SJCRH30 (cell line): Measurements from ENCODE around the gene PHYHIPL. TPM values are rescaled to one million over a fixed set of nuclear protein-coding genes. Genes with fewer than 3 reads are reported as not detected.

Source experiments
- DNase-seq, 2 experiments: peaks; one replicate each; pipeline ENCODE4 v3.0.0-alpha.2; 2015 to 2020
- H3K27ac ChIP-seq: fragments of 250-450 bp; sonication (Bioruptor Pico); 2 replicates; pipeline ENCODE4 v1.5.1; 2020; ENCODE audit warnings: mild to moderate bottlenecking, moderate library complexity
- H3K27me3 ChIP-seq: fragments of 250-450 bp; sonication (Bioruptor Pico); 2 replicates; pipeline ENCODE4 v1.5.1; 2020; ENCODE audit warnings: mild to moderate bottlenecking, moderate library complexity
- H3K36me3 ChIP-seq: fragments of 250-450 bp; sonication (Bioruptor Pico); 2 replicates; pipeline ENCODE4 v1.5.1; 2020; ENCODE audit warnings: mild to moderate bottlenecking, moderate library complexity
- H3K4me1 ChIP-seq: fragments of 250-450 bp; sonication (Bioruptor Pico); 2 replicates; pipeline ENCODE4 v1.5.1; 2020; ENCODE audit warnings: mild to moderate bottlenecking, moderate library complexity
- H3K4me3 ChIP-seq: fragments of 250-450 bp; sonication (Bioruptor Pico); 2 replicates; pipeline ENCODE4 v1.5.1; 2020; ENCODE audit warnings: mild to moderate bottlenecking, moderate library complexity
- H3K9me3 ChIP-seq: fragments of 250-450 bp; sonication (Bioruptor Pico); replicated peaks from 2 replicates; pipeline ENCODE4 v1.5.1; 2020; ENCODE audit warnings: mild to moderate bottlenecking, moderate library complexity
- total RNA-seq: library from RNA; depleted of rRNA; stranded (reverse); fragments of >200 nt; shearing (Covaris generic); gene quantifications from 2 replicates; pipeline ENCODE4 v1.2.3, GENCODE V29; 2014

The PHYHIPL gene
- total RNA-seq, 1 experiment from 2014 or later, result 0.04 TPM

- Histone ChIP-seq H3K4me1 (no peaks in the 10 kb centered on the region), H3K27ac (no peak overlapping the region), H3K9me3 (no peaks in the 10 kb centered on the region), H3K4me3 (no peak overlapping the region), H3K36me3 (no peaks in the 10 kb centered on the region), H3K27me3 (no peaks in the 10 kb centered on the region)
- no peak for DNase-seq
Measured at GRCh38 chr10:59257224-59257623, 80.8 kb downstream of the PHYHIPL start.

DNA sequence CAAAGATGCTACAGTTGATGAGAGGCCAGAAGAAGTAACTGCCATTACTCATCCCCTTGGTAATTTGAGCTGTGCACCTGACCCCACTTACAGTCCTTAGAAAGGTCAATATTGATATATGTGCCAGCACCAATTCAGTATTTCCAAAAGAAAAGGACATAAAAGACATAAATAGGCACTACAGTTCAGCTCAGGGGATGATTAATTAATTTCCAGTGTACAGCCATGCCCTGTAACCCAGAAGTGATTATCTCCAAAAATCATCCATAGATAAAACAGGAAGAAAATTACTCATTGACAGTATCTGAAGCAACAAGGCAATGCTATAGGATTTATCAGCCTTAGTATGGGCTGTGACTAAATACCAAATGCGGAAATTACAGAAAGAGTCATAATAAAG lies 82.4 kb downstream of the PHYHIPL start:
- Histone ChIP-seq H3K27ac (no peak overlapping the region), H3K4me3 (no peak overlapping the region), H3K36me3 (no peaks in the 10 kb centered on the region), H3K27me3 (no peaks in the 10 kb centered on the region), H3K9me3 (no peaks in the 10 kb centered on the region), H3K4me1 (no peaks in the 10 kb centered on the region)
- no peak for DNase-seq

DNA sequence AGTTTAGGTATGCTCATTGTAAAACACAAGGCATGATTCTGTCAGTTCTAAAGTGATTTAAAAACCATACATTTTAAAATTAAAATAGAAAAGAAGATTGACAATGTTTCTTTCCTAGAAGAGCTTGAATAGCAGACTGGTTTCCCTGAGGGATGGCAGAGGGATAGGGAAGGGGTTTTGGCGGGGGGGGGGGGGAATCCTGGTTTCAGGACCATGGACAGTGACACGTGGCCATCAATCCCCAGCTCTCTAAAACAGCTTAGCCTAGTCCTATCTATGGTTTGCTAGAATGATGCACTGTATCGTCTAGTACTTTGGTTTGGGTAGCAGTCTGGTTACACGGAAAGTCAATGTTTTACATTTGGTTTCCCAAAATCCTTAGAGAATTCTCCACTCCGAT lies 88.7 kb downstream of the PHYHIPL start:
- DNase-seq, result peak in 1 of 2 experiments; percentile 11
- no peaks in the 10 kb centered on the region for H3K36me3 ChIP-seq
- H3K4me3 ChIP-seq, result no peak overlapping the region
- no peak overlapping the region for H3K27ac ChIP-seq
- no peaks in the 10 kb centered on the region for H3K4me1 ChIP-seq
- no peaks in the 10 kb centered on the region for H3K9me3 ChIP-seq
- no peaks in the 10 kb centered on the region for H3K27me3 ChIP-seq

GRCh38 chr10:59266321-59266720 lies 89.9 kb downstream of the PHYHIPL start:
- Histone ChIP-seq H3K27ac (no peak overlapping the region), H3K4me1 (no peaks in the 10 kb centered on the region), H3K4me3 (no peak overlapping the region), H3K36me3 (no peaks in the 10 kb centered on the region), H3K9me3 (no peaks in the 10 kb centered on the region), H3K27me3 (no peaks in the 10 kb centered on the region)
- DNase-seq, result no peak

DNA sequence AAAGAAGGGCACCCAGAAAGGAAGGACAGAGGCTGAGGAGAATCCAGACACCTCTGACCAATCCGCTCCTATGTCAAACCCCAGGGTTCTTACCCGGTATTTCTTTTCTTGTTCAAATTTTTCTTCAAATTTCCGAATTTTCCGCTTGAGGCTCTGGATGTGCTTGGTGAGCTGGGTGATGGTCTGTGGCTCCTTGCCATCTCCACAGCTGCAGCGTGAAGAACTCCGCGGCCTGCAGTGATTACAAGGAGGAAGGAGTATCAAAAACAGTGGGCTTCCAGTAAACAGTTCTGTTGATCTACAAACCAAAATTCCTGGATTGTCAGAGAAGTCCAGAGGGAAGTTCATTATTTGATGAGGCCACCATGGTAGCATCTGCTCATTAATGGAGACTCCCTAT lies 92.0 kb downstream of the PHYHIPL start:
- no peaks in the 10 kb centered on the region for H3K9me3 ChIP-seq
- H3K27me3 ChIP-seq, result no peaks in the 10 kb centered on the region
- DNase-seq, result no peak
- H3K4me1 ChIP-seq, result no peaks in the 10 kb centered on the region
- no peaks in the 10 kb centered on the region for H3K36me3 ChIP-seq
- H3K27ac ChIP-seq, result no peak overlapping the region
- no peak overlapping the region for H3K4me3 ChIP-seq

DNA sequence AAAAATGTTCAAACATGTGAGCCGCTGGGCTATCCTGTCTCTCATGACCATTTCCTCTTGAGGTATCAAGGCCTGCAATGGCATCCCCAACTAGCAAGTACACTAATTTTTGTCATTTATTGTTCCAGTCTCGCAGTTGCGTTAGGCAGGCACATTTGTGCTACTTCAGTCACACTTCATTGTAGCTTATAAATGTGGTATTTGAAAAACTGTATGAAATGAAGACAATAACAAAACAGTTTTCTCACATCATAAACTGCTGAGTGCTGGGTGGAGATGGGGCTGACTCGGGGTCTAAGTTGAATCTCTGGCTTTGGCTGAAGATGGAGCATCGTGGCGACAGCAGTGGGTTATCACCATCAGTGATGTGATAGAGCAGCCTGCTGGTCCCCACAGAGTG lies 93.2 kb downstream of the PHYHIPL start:
- no peaks in the 10 kb centered on the region for H3K4me1 ChIP-seq
- DNase-seq, result no peak
- H3K9me3 ChIP-seq, result no peaks in the 10 kb centered on the region
- H3K27me3 ChIP-seq, result no peaks in the 10 kb centered on the region
- H3K4me3 ChIP-seq, result no peak overlapping the region
- H3K36me3 ChIP-seq, result no peaks in the 10 kb centered on the region
- H3K27ac ChIP-seq, result no peak overlapping the region

DNA sequence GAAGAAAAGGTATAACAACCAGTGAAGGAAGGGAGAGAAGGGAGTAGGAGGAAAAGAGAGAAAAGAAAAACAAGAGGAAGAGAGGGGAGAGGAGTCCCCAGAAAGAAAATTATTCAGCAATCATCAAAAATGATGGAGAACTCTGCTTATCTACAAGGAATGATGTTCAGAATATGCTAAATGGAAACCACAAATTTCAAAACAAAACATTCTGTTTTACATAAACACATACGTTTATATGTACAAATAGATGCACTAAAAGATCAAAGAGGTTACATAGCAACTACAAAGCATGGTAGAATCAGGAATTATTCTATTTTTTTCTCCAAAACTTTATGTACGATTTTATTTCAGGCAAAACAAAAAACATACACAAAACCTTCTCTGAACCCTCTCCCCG lies 94.0 kb downstream of the PHYHIPL start:
- no peaks in the 10 kb centered on the region for H3K9me3 ChIP-seq
- no peaks in the 10 kb centered on the region for H3K27me3 ChIP-seq

GRCh38 chr10:59271160-59271559 lies 94.7 kb downstream of the PHYHIPL start:
- Histone ChIP-seq H3K27me3 (no peaks in the 10 kb centered on the region), H3K36me3 (no peaks in the 10 kb centered on the region), H3K4me3 (no peak overlapping the region), H3K27ac (no peak overlapping the region), H3K9me3 (no peaks in the 10 kb centered on the region), H3K4me1 (no peaks in the 10 kb centered on the region)
- DNase-seq, result no peak

More for the DNA sequence above, 94.0 kb downstream of the PHYHIPL start:
- Histone ChIP-seq H3K36me3 (no peaks in the 10 kb centered on the region), H3K4me1 (no peaks in the 10 kb centered on the region), H3K4me3 (no peak overlapping the region), H3K27ac (no peak overlapping the region)
- DNase-seq, result no peak

- Histone ChIP-seq H3K4me3 (no peak overlapping the region), H3K9me3 (no peaks in the 10 kb centered on the region), H3K27me3 (no peaks in the 10 kb centered on the region), H3K36me3 (no peaks in the 10 kb centered on the region), H3K27ac (no peak overlapping the region), H3K4me1 (no peaks in the 10 kb centered on the region)
- DNase-seq, result no peak
Measured at GRCh38 chr10:59272061-59272460, 95.6 kb downstream of the PHYHIPL start.

- H3K4me1 ChIP-seq, result no peaks in the 10 kb centered on the region
- H3K27me3 ChIP-seq, result no peaks in the 10 kb centered on the region
- no peak for DNase-seq
- no peaks in the 10 kb centered on the region for H3K9me3 ChIP-seq
- H3K4me3 ChIP-seq, result no peak overlapping the region
- H3K27ac ChIP-seq, result no peak overlapping the region
- H3K36me3 ChIP-seq, result no peaks in the 10 kb centered on the region
Measured at GRCh38 chr10:59273445-59273844, 97.0 kb downstream of the PHYHIPL start.

DNA sequence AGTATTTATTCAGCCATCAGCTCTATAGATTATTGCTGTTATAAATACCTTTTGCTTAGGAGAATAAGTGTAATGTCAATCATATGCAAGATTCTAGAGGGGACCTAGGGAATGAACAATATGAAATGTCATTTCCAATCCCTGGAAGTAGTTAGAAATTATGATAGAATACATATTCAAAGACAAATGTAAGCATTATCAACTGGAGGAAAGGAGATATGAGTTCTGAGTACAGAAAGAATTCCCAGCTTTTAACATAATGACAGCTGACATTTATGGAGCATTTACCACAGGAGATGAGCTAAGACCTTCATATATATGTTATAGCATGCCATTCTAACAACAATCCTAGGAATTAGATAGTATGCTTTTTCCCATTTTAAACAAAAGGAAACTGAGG lies 99.7 kb downstream of the PHYHIPL start:
- Histone ChIP-seq H3K36me3 (no peaks in the 10 kb centered on the region), H3K27me3 (no peaks in the 10 kb centered on the region), H3K9me3 (no peaks in the 10 kb centered on the region), H3K4me3 (no peak overlapping the region), H3K4me1 (no peaks in the 10 kb centered on the region), H3K27ac (no peak overlapping the region)
- no peak for DNase-seq

DNA sequence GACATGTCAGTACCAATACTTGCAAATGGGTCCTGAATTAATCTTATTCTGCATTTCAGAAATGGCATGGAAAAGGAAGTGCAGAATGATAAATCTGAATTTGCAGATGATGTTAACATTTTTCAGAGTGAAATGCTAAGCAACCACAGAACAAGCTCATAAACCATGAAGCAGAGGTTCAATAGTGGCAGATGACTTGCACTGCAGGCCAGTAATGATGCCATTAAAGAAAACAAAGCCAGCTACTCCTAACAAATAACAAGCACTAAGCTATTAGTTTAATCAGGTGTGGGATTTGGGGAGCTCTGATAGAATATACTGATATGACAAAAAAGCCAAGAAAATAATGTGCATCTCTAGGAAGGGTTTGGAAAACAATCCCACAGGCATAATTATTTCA lies 100.5 kb downstream of the PHYHIPL start:
- no peak overlapping the region for H3K4me3 ChIP-seq
- H3K4me1 ChIP-seq, result no peaks in the 10 kb centered on the region
- no peaks in the 10 kb centered on the region for H3K36me3 ChIP-seq
- DNase-seq, result no peak
- no peaks in the 10 kb centered on the region for H3K27me3 ChIP-seq
- no peaks in the 10 kb centered on the region for H3K9me3 ChIP-seq
- no peak overlapping the region for H3K27ac ChIP-seq

DNA sequence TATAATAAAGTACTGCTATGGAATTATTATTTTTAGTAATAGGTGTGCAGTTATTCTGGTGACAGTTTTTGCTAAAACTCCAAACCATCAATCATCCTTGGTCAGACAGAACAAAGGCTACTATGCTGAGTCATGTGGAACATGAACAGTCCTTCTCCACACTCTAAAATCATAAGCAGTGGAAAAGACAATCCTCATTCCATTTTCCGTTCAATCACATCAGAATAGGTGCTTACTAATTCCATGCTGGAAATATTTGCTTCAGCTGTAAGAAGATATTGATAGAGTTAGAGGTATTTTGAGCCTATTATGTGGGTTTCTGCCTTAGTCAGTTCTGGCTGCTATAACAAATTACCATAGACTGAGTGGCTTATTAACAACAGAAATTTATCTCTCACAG lies 103.0 kb downstream of the PHYHIPL start:
- no peak for DNase-seq
- Histone ChIP-seq H3K36me3 (no peaks in the 10 kb centered on the region), H3K4me1 (no peaks in the 10 kb centered on the region), H3K4me3 (no peak overlapping the region), H3K27ac (no peak overlapping the region), H3K27me3 (no peaks in the 10 kb centered on the region), H3K9me3 (no peaks in the 10 kb centered on the region)

GRCh38 chr10:59279991-59280505 lies 103.6 kb downstream of the PHYHIPL start:
- no peaks in the 10 kb centered on the region for H3K27me3 ChIP-seq
- H3K36me3 ChIP-seq, result no peaks in the 10 kb centered on the region
- H3K4me1 ChIP-seq, result no peaks in the 10 kb centered on the region
- H3K9me3 ChIP-seq, result no peaks in the 10 kb centered on the region
- no peak overlapping the region for H3K27ac ChIP-seq
- no peak for DNase-seq
- H3K4me3 ChIP-seq, result no peak overlapping the region

- Histone ChIP-seq H3K27ac (no peak overlapping the region), H3K27me3 (no peaks in the 10 kb centered on the region), H3K36me3 (no peaks in the 10 kb centered on the region), H3K9me3 (no peaks in the 10 kb centered on the region), H3K4me1 (no peaks in the 10 kb centered on the region), H3K4me3 (no peak overlapping the region)
- DNase-seq, result no peak
Measured at GRCh38 chr10:59281861-59282260, 105.4 kb downstream of the PHYHIPL start.

- no peak overlapping the region for H3K4me3 ChIP-seq
- no peaks in the 10 kb centered on the region for H3K36me3 ChIP-seq
- H3K27me3 ChIP-seq, result no peaks in the 10 kb centered on the region
- peak; percentile 23 to 29 for DNase-seq
- H3K4me1 ChIP-seq, result no peaks in the 10 kb centered on the region
- H3K9me3 ChIP-seq, result no peaks in the 10 kb centered on the region
- H3K27ac ChIP-seq, result no peak overlapping the region
Measured at GRCh38 chr10:59283456-59284091, 107.1 kb downstream of the PHYHIPL start.
